ENCODE results near the gene WHAMM.

GRCh38 chr15:82871358-82871757 is 61.9 kb downstream of the WHAMM start:
- TF ChIP-seq REST (IDR thresholded peaks at IDR 0.05; ENCODE audit: low read depth) = no peak
- TF ChIP-seq FOXM1 (IDR thresholded peaks at IDR 0.05; ENCODE audit: borderline replicate concordance, low read depth) = no peak
- no peak for TF ChIP-seq RAD21 (IDR thresholded peaks at IDR 0.05; ENCODE audit: low read depth)
- no peak for TF ChIP-seq YY1 (IDR thresholded peaks at IDR 0.05; ENCODE audit: low read depth)
- TF ChIP-seq TAF1 (IDR thresholded peaks at IDR 0.05; ENCODE audit: low read depth) = no peak
- no peak for TF ChIP-seq MAX (IDR thresholded peaks at IDR 0.05)
- no peak for TF ChIP-seq NFIC (IDR thresholded peaks at IDR 0.05)
- no peak for TF ChIP-seq EP300 (IDR thresholded peaks at IDR 0.05; ENCODE audit: borderline replicate concordance)
- no peak for TF ChIP-seq CEBPB (IDR thresholded peaks at IDR 0.05)
- no peak for TF ChIP-seq USF1 (IDR thresholded peaks at IDR 0.05)
- TF ChIP-seq TEAD4 (IDR thresholded peaks at IDR 0.05) = no peak
